ENCODE data around the gene DCAF8.

GRCh38 chr1:160205242-160206035, 56.9 kb downstream of the DCAF8 start, which contains the start of gene PEA15:
- TF ChIP-seq CTCF (IDR thresholded peaks at IDR 0.05; ENCODE audit: insufficient read depth, low read length) (no peak), POLR2AphosphoS5 (IDR thresholded peaks at IDR 0.05; ENCODE audit: low read depth) (no peak), GABPA (IDR thresholded peaks at IDR 0.05; ENCODE audit: low read depth) (no peak), SPI1 (IDR thresholded peaks at IDR 0.05; ENCODE audit: borderline replicate concordance, low read depth) (no peak)
- TF ChIP-seq, protein P1, sequence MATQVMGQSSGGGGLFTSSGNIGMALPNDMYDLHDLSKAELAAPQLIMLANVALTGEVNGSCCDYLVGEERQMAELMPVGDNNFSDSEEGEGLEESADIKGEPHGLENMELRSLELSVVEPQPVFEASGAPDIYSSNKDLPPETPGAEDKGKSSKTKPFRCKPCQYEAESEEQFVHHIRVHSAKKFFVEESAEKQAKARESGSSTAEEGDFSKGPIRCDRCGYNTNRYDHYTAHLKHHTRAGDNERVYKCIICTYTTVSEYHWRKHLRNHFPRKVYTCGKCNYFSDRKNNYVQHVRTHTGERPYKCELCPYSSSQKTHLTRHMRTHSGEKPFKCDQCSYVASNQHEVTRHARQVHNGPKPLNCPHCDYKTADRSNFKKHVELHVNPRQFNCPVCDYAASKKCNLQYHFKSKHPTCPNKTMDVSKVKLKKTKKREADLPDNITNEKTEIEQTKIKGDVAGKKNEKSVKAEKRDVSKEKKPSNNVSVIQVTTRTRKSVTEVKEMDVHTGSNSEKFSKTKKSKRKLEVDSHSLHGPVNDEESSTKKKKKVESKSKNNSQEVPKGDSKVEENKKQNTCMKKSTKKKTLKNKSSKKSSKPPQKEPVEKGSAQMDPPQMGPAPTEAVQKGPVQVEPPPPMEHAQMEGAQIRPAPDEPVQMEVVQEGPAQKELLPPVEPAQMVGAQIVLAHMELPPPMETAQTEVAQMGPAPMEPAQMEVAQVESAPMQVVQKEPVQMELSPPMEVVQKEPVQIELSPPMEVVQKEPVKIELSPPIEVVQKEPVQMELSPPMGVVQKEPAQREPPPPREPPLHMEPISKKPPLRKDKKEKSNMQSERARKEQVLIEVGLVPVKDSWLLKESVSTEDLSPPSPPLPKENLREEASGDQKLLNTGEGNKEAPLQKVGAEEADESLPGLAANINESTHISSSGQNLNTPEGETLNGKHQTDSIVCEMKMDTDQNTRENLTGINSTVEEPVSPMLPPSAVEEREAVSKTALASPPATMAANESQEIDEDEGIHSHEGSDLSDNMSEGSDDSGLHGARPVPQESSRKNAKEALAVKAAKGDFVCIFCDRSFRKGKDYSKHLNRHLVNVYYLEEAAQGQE (IDR thresholded peaks at IDR 0.05; ENCODE audit: insufficient replicate concordance, low read depth) = no peak

Data from HL-60 (cell line).